ENCODE results near the gene MPHOSPH9. TPM values are rescaled to one million over a fixed set of nuclear protein-coding genes. Genes with fewer than 3 reads are reported as not detected.

Gene MPHOSPH9
- total and polyA plus RNA-seq, 2 of the 13 experiments (the other 11 are each of a cell fraction or from before 2014, with no cell fraction given) = 20.3 to 63.4 TPM

GRCh38 chr12:123141615-123142517 lies 91.1 kb downstream of the MPHOSPH9 start (continued):
- TF ChIP-seq, protein P1, sequence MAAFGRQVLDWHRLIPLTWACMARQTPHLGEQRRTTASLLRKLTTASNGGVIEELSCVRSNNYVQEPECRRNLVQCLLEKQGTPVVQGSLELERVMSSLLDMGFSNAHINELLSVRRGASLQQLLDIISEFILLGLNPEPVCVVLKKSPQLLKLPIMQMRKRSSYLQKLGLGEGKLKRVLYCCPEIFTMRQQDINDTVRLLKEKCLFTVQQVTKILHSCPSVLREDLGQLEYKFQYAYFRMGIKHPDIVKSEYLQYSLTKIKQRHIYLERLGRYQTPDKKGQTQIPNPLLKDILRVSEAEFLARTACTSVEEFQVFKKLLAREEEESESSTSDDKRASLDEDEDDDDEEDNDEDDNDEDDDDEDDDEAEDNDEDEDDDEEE (CRISPR knock-in tag; IDR thresholded peaks at IDR 0.05) = no peak
- TF ChIP-seq ARNT (IDR thresholded peaks at IDR 0.05) (no peak), KLF6 (CRISPR knock-in tag; IDR thresholded peaks at IDR 0.05) (no peak), ZNF431 (CRISPR knock-in tag; IDR thresholded peaks at IDR 0.05; ENCODE audit: borderline replicate concordance, low read depth) (no peak), ATF1 (CRISPR knock-in tag; IDR thresholded peaks at IDR 0.05) (0 out of 2 replicates have a peak, but pooled peaks have one; percentile 42), RFXANK (CRISPR knock-in tag; IDR thresholded peaks at IDR 0.05) (no peak), POLR2G (IDR thresholded peaks at IDR 0.05; ENCODE audit: low read depth, low read length) (peak; percentile 77), AGO2 (optimal IDR thresholded peaks at IDR 0.05; ENCODE audit: low read depth, low read length) (peak; percentile 24), GATAD1 (CRISPR knock-in tag; IDR thresholded peaks at IDR 0.05) (0 out of 2 replicates have a peak, but pooled peaks have one; percentile 19), ZNF124 (CRISPR knock-in tag; IDR thresholded peaks at IDR 0.05) (no peak), MBNL3 (CRISPR knock-in tag; conservative IDR thresholded peaks at IDR 0.05) (no peak), ZNF546 (CRISPR knock-in tag; conservative IDR thresholded peaks at IDR 0.05) (no peak), ZNF446 (CRISPR knock-in tag; IDR thresholded peaks at IDR 0.05) (no peak), ZNF30 (CRISPR knock-in tag; IDR thresholded peaks at IDR 0.05) (no peak), ZNF451 (CRISPR knock-in tag; IDR thresholded peaks at IDR 0.05) (no peak), SRF (IDR thresholded peaks at IDR 0.05; ENCODE audit: low read depth, low read length) (no peak), PRPF4 (IDR thresholded peaks at IDR 0.05; ENCODE audit: low read depth, low read length, poor library complexity, severe bottlenecking) (peak; percentile 14), ZNF530 (CRISPR knock-in tag; IDR thresholded peaks at IDR 0.05; ENCODE audit: low read depth) (no peak), ELF4 (CRISPR knock-in tag; IDR thresholded peaks at IDR 0.05; ENCODE audit: borderline replicate concordance) (peak; percentile 49; the same call in 1 of the 2 replicates)
- TF ChIP-seq, protein P2, sequence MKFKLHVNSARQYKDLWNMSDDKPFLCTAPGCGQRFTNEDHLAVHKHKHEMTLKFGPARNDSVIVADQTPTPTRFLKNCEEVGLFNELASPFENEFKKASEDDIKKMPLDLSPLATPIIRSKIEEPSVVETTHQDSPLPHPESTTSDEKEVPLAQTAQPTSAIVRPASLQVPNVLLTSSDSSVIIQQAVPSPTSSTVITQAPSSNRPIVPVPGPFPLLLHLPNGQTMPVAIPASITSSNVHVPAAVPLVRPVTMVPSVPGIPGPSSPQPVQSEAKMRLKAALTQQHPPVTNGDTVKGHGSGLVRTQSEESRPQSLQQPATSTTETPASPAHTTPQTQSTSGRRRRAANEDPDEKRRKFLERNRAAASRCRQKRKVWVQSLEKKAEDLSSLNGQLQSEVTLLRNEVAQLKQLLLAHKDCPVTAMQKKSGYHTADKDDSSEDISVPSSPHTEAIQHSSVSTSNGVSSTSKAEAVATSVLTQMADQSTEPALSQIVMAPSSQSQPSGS (CRISPR knock-in tag; IDR thresholded peaks at IDR 0.05) = peak; percentile 43; the same call in 1 of the 2 replicates
- TF ChIP-seq, protein P3, sequence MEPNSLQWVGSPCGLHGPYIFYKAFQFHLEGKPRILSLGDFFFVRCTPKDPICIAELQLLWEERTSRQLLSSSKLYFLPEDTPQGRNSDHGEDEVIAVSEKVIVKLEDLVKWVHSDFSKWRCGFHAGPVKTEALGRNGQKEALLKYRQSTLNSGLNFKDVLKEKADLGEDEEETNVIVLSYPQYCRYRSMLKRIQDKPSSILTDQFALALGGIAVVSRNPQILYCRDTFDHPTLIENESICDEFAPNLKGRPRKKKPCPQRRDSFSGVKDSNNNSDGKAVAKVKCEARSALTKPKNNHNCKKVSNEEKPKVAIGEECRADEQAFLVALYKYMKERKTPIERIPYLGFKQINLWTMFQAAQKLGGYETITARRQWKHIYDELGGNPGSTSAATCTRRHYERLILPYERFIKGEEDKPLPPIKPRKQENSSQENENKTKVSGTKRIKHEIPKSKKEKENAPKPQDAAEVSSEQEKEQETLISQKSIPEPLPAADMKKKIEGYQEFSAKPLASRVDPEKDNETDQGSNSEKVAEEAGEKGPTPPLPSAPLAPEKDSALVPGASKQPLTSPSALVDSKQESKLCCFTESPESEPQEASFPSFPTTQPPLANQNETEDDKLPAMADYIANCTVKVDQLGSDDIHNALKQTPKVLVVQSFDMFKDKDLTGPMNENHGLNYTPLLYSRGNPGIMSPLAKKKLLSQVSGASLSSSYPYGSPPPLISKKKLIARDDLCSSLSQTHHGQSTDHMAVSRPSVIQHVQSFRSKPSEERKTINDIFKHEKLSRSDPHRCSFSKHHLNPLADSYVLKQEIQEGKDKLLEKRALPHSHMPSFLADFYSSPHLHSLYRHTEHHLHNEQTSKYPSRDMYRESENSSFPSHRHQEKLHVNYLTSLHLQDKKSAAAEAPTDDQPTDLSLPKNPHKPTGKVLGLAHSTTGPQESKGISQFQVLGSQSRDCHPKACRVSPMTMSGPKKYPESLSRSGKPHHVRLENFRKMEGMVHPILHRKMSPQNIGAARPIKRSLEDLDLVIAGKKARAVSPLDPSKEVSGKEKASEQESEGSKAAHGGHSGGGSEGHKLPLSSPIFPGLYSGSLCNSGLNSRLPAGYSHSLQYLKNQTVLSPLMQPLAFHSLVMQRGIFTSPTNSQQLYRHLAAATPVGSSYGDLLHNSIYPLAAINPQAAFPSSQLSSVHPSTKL (CRISPR knock-in tag; IDR thresholded peaks at IDR 0.05) = peak; percentile 87
- TF ChIP-seq, protein P4, sequence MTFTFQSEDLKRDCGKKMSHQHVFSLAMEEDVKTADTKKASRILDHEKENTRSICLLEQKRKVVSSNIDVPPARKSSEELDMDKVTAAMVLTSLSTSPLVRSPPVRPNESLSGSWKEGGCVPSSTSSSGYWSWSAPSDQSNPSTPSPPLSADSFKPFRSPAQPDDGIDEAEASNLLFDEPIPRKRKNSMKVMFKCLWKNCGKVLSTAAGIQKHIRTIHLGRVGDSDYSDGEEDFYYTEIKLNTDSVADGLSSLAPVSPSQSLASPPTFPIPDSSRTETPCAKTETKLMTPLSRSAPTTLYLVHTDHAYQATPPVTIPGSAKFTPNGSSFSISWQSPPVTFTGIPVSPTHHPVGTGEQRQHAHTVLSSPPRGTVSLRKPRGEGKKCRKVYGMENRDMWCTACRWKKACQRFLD (CRISPR knock-in tag; IDR thresholded peaks at IDR 0.05; ENCODE audit: borderline replicate concordance) = no peak
